Chondrocyte (in vitro differentiated cells): Measurements from ENCODE around the gene ST3GAL4. TPM values are rescaled to one million over a fixed set of nuclear protein-coding genes. Genes with fewer than 3 reads are reported as not detected.

Source experiments
- DNase-seq: peaks from one replicate; pipeline ENCODE4 v3.0.0; 2021; ENCODE audit warnings: mixed read lengths, low spot score
- H3K27ac Mint-ChIP-seq: one replicate; pipeline ENCODE4 v1.8.0; 2021; ENCODE audit warnings: mild to moderate bottlenecking, moderate library complexity, mixed read lengths; ENCODE audit not compliant: unreplicated experiment
- H3K27me3 Mint-ChIP-seq: 2 replicates; pipeline ENCODE4 v1.8.0; 2021; ENCODE audit warnings: low read depth, mixed read lengths
- H3K36me3 Mint-ChIP-seq: 2 replicates; pipeline ENCODE4 v1.8.0; 2021; ENCODE audit warnings: low read depth, mixed read lengths
- H3K4me1 Mint-ChIP-seq: 2 replicates; pipeline ENCODE4 v1.8.0; 2021; ENCODE audit warnings: low read depth, mild to moderate bottlenecking, mixed read lengths
- H3K4me3 Mint-ChIP-seq: one replicate; pipeline ENCODE4 v1.8.0; 2021; ENCODE audit warnings: mild to moderate bottlenecking, moderate library complexity, mixed read lengths; ENCODE audit not compliant: unreplicated experiment
- H3K9me3 Mint-ChIP-seq: 2 replicates; pipeline ENCODE4 v1.8.0; 2021; ENCODE audit warnings: low read depth, mixed read lengths
- CTCF ChIP-seq: fragments of 200-600 bp; sonication (generic); IDR thresholded peaks from 2 replicates; pipeline ENCODE4 v1.5.0; 2021; ENCODE audit warnings: antibody characterized with exemption, mild to moderate bottlenecking, moderate library complexity
- total RNA-seq: library from RNA; stranded (reverse); gene quantifications from 3 replicates; pipeline ENCODE4 v1.2.1, GENCODE V29; 2021

ST3GAL4 gene
- total RNA-seq, 1 donor from 2014 or later: 30.7 TPM

- no peak for TF ChIP-seq CTCF
- Mint-ChIP-seq H3K36me3 (peaks cover 5% of the 10 kb centered on the region), H3K4me3 (no peak overlapping the region), H3K4me1 (peaks cover 41% of the 10 kb centered on the region), H3K27me3 (no peaks in the 10 kb centered on the region), H3K27ac (no peak overlapping the region), H3K9me3 (no peaks in the 10 kb centered on the region)
- no peak for DNase-seq
These were observed 41.5 kb downstream of the ST3GAL4 start for GRCh38 chr11:126396965-126397364.

GRCh38 chr11:126398296-126398695 lies 42.8 kb downstream of the ST3GAL4 start:
- H3K4me1 Mint-ChIP-seq: peaks cover 35% of the 10 kb centered on the region
- peaks cover 3% of the 10 kb centered on the region for H3K36me3 Mint-ChIP-seq
- no peak overlapping the region for H3K27ac Mint-ChIP-seq
- no peak overlapping the region for H3K4me3 Mint-ChIP-seq
- H3K9me3 Mint-ChIP-seq: no peaks in the 10 kb centered on the region
- no peaks in the 10 kb centered on the region for H3K27me3 Mint-ChIP-seq
- no peak for DNase-seq
- TF ChIP-seq CTCF: no peak

- peaks cover 36% of the 10 kb centered on the region for H3K4me1 Mint-ChIP-seq
- DNase-seq: no peak
- no peak overlapping the region for H3K27ac Mint-ChIP-seq
- no peak overlapping the region for H3K4me3 Mint-ChIP-seq
- no peaks in the 10 kb centered on the region for H3K27me3 Mint-ChIP-seq
- no peaks in the 10 kb centered on the region for H3K9me3 Mint-ChIP-seq
- H3K36me3 Mint-ChIP-seq: peaks cover 3% of the 10 kb centered on the region
- TF ChIP-seq CTCF: no peak
These were observed 43.2 kb downstream of the ST3GAL4 start for GRCh38 chr11:126398721-126399120.

GRCh38 chr11:126400019-126400418 lies 44.5 kb downstream of the ST3GAL4 start:
- Mint-ChIP-seq H3K4me3 (no peak overlapping the region), H3K27ac (no peak overlapping the region), H3K4me1 (peaks cover 37% of the 10 kb centered on the region), H3K27me3 (no peaks in the 10 kb centered on the region), H3K9me3 (no peaks in the 10 kb centered on the region), H3K36me3 (peaks cover 5% of the 10 kb centered on the region)
- no peak for DNase-seq
- no peak for TF ChIP-seq CTCF

- Mint-ChIP-seq H3K27ac (no peak overlapping the region), H3K27me3 (no peaks in the 10 kb centered on the region), H3K36me3 (peaks cover 5% of the 10 kb centered on the region), H3K9me3 (no peaks in the 10 kb centered on the region), H3K4me3 (no peak overlapping the region), H3K4me1 (peaks cover 33% of the 10 kb centered on the region)
- TF ChIP-seq CTCF: no peak
- DNase-seq: no peak
These were observed 45.0 kb downstream of the ST3GAL4 start for GRCh38 chr11:126400479-126400878.
